ENCODE results near the gene PAX3.

DNA sequence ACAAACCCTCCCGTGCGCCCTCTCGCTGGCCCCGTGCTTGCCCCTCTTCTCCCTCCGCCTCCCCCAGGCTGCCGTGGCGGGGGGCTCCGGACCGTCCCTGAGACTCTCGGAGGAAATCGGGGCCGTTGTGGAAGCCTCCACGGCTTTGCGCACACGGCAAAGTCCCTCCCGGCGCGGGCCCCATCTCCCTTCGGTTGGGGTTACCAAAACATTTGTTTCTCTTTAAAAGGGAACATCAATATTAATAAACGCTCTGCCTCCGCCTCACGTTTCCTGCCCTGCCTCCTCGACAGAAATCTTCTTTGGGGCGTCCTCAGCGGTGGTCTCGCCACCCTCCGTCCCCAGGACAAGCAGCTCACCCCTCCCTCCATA, 3.8 kb downstream of the PAX3 start:
- TF ChIP-seq RAD21 (IDR thresholded peaks at IDR 0.05; ENCODE audit: low read depth) (no peak), TCF7L2 (IDR thresholded peaks at IDR 0.05; ENCODE audit: borderline replicate concordance, extremely low read depth, insufficient read depth, insufficient read length) (no peak), POLR2A (IDR thresholded peaks at IDR 0.05; ENCODE audit: borderline replicate concordance, extremely low read depth, insufficient read depth, insufficient read length) (no peak), ZNF274 (IDR thresholded peaks at IDR 0.05; ENCODE audit: low read depth, low read length) (no peak), ELF1 (IDR thresholded peaks at IDR 0.05; ENCODE audit: borderline replicate concordance, low read depth) (no peak), EZH2 (IDR thresholded peaks at IDR 0.05) (no peak), CEBPB (IDR thresholded peaks at IDR 0.05; ENCODE audit: low read depth) (no peak), FOSL1 (IDR thresholded peaks at IDR 0.05; ENCODE audit: low read depth) (no peak), EZH2phosphoT487 (IDR thresholded peaks at IDR 0.05; ENCODE audit: borderline replicate concordance) (no peak), SRF (IDR thresholded peaks at IDR 0.05; ENCODE audit: low read depth) (no peak)
- TF ChIP-seq, protein P1, sequence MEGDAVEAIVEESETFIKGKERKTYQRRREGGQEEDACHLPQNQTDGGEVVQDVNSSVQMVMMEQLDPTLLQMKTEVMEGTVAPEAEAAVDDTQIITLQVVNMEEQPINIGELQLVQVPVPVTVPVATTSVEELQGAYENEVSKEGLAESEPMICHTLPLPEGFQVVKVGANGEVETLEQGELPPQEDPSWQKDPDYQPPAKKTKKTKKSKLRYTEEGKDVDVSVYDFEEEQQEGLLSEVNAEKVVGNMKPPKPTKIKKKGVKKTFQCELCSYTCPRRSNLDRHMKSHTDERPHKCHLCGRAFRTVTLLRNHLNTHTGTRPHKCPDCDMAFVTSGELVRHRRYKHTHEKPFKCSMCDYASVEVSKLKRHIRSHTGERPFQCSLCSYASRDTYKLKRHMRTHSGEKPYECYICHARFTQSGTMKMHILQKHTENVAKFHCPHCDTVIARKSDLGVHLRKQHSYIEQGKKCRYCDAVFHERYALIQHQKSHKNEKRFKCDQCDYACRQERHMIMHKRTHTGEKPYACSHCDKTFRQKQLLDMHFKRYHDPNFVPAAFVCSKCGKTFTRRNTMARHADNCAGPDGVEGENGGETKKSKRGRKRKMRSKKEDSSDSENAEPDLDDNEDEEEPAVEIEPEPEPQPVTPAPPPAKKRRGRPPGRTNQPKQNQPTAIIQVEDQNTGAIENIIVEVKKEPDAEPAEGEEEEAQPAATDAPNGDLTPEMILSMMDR (IDR thresholded peaks at IDR 0.05 in 2 of 3, conservative IDR thresholded peaks at IDR 0.05 in 1 of 3; ENCODE audit: borderline replicate concordance in 1 of 3, insufficient read depth in 1 of 3, low read depth in 2 of 3, low read length in 2 of 3): no peak
- TF ChIP-seq, protein P2, sequence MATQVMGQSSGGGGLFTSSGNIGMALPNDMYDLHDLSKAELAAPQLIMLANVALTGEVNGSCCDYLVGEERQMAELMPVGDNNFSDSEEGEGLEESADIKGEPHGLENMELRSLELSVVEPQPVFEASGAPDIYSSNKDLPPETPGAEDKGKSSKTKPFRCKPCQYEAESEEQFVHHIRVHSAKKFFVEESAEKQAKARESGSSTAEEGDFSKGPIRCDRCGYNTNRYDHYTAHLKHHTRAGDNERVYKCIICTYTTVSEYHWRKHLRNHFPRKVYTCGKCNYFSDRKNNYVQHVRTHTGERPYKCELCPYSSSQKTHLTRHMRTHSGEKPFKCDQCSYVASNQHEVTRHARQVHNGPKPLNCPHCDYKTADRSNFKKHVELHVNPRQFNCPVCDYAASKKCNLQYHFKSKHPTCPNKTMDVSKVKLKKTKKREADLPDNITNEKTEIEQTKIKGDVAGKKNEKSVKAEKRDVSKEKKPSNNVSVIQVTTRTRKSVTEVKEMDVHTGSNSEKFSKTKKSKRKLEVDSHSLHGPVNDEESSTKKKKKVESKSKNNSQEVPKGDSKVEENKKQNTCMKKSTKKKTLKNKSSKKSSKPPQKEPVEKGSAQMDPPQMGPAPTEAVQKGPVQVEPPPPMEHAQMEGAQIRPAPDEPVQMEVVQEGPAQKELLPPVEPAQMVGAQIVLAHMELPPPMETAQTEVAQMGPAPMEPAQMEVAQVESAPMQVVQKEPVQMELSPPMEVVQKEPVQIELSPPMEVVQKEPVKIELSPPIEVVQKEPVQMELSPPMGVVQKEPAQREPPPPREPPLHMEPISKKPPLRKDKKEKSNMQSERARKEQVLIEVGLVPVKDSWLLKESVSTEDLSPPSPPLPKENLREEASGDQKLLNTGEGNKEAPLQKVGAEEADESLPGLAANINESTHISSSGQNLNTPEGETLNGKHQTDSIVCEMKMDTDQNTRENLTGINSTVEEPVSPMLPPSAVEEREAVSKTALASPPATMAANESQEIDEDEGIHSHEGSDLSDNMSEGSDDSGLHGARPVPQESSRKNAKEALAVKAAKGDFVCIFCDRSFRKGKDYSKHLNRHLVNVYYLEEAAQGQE (IDR thresholded peaks at IDR 0.05; ENCODE audit: low read depth): no peak
- TF ChIP-seq, protein P3, sequence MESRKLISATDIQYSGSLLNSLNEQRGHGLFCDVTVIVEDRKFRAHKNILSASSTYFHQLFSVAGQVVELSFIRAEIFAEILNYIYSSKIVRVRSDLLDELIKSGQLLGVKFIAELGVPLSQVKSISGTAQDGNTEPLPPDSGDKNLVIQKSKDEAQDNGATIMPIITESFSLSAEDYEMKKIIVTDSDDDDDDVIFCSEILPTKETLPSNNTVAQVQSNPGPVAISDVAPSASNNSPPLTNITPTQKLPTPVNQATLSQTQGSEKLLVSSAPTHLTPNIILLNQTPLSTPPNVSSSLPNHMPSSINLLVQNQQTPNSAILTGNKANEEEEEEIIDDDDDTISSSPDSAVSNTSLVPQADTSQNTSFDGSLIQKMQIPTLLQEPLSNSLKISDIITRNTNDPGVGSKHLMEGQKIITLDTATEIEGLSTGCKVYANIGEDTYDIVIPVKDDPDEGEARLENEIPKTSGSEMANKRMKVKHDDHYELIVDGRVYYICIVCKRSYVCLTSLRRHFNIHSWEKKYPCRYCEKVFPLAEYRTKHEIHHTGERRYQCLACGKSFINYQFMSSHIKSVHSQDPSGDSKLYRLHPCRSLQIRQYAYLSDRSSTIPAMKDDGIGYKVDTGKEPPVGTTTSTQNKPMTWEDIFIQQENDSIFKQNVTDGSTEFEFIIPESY (IDR thresholded peaks at IDR 0.05; ENCODE audit: extremely low read depth, insufficient replicate concordance, low read length): no peak
